T-helper 1 cell treated with Interleukin-12 subunit alpha and Interleukin-12 subunit beta and Interleukin-4 antibody, amounts not matched to agents 30 ng/mL and 1 ng/mL, for 36 hours (primary cell): ENCODE results near the gene VPS50. TPM values are rescaled to one million over a fixed set of nuclear protein-coding genes. Genes with fewer than 3 reads are reported as not detected.

Source experiments
- intact Hi-C: fragments of 100-400 bp; cut with micrococcal nuclease; formaldehyde crosslinking; loops from one replicate; pipeline ENCODE4 v1.15.1; 2024
- total RNA-seq: library from RNA; stranded (reverse); gene quantifications from 2 replicates; pipeline ENCODE4 v1.2.3, GENCODE V29; 2022

The VPS50 gene
- 24.5 and 25.0 TPM in 2 replicates for total RNA-seq

- intact Hi-C loops, result loop anchor here (1.0 to 5.0 kb wide), 21 partner anchors 13 to 1352 kb away; partner anchors contain the start of genes AKAP9, ANKIB1, BET1 and CYP51A1
Observed at GRCh38 chr7:93231799-93232672, at the start of gene VPS50. Gene VPS50, plus strand, starts transcription at chr7:93232366. Its CDS starts 102 bp downstream, at chr7:93232468.

GRCh38 chr7:93185303-93186027 lies 46.7 kb upstream of the VPS50 start:
- intact Hi-C loops, result no loop called here

GRCh38 chr7:93188870-93189634 lies 43.1 kb upstream of the VPS50 start:
- intact Hi-C loops, result no loop called here

GRCh38 chr7:93194386-93194785 lies 37.8 kb upstream of the VPS50 start:
- intact Hi-C loops, result no loop called here

GRCh38 chr7:93196336-93196735 lies 35.8 kb upstream of the VPS50 start:
- intact Hi-C loops, result no loop called here

GRCh38 chr7:93198472-93198871 lies 33.7 kb upstream of the VPS50 start:
- intact Hi-C loops, result no loop called here

- intact Hi-C loops, result no loop called here
Observed at GRCh38 chr7:93202594-93203250, 29.4 kb upstream of the VPS50 start.

GRCh38 chr7:93203496-93203895 lies 28.7 kb upstream of the VPS50 start:
- intact Hi-C loops, result no loop called here

GRCh38 chr7:93205046-93205445 lies 27.1 kb upstream of the VPS50 start:
- intact Hi-C loops, result no loop called here

GRCh38 chr7:93211228-93211818 lies 20.8 kb upstream of the VPS50 start:
- intact Hi-C loops, result no loop called here

GRCh38 chr7:93212881-93213280 lies 19.3 kb upstream of the VPS50 start:
- intact Hi-C loops, result no loop called here

- intact Hi-C loops, result no loop called here
Observed at GRCh38 chr7:93218997-93219827, 13.0 kb upstream of the VPS50 start.

- intact Hi-C loops, result no loop called here
Observed at GRCh38 chr7:93219868-93220267, 12.3 kb upstream of the VPS50 start.

GRCh38 chr7:93226310-93226709 lies 5.9 kb upstream of the VPS50 start, which contains the start of gene HEPACAM2:
Gene HEPACAM2, minus strand, starts transcription at chr7:93226469.
- intact Hi-C loops, result loop anchor here (5.0 kb wide), 1 partner anchor 49 kb away; no protein-coding TSS in a partner anchor

- intact Hi-C loops, result loop anchor here (1.0 to 5.0 kb wide), 8 partner anchors 51 to 700 kb away; partner anchors contain the start of genes PEX1 and RBM48
Observed at GRCh38 chr7:93228302-93228701, 3.9 kb upstream of the VPS50 start.

- intact Hi-C loops, result loop anchor here (2.0 to 5.0 kb wide), 2 partner anchors 856 to 986 kb away; partner anchors contain the start of genes ANKIB1 and KRIT1
Observed at GRCh38 chr7:93231259-93231658, 907 bp upstream of the VPS50 start.

- intact Hi-C loops, result loop anchor here (1.0 to 5.0 kb wide), 20 partner anchors 13 to 1352 kb away; partner anchors contain the start of genes AKAP9, BET1, CYP51A1 and GATAD1
Observed at GRCh38 chr7:93232673-93233018, 480 bp downstream of the VPS50 start.

GRCh38 chr7:93235541-93235940 lies 3.4 kb downstream of the VPS50 start:
- intact Hi-C loops, result no loop called here

GRCh38 chr7:93238131-93238530 lies 6.0 kb downstream of the VPS50 start:
- intact Hi-C loops, result no loop called here
